HepG2 (cell line): ENCODE results near the gene CTSZ. TPM values are rescaled to one million over a fixed set of nuclear protein-coding genes. Genes with fewer than 3 reads are reported as not detected.
A peak's percentile ranks its signal among the peaks of the same experiment; 100 is the strongest.

ENCODE experiments used
- CCAR2 ChIP-seq: fragments of 200-400 bp; formaldehyde crosslinking; optimal IDR thresholded peaks from 2 replicates; pipeline ENCODE3; 2018; ENCODE audit warnings: low read depth, mild to moderate bottlenecking, low read length, moderate library complexity
- GABPB1 ChIP-seq: IDR thresholded peaks from 2 replicates; pipeline ENCODE4 v1.6.1; 2016; ENCODE audit warnings: mild to moderate bottlenecking, missing genetic modification reagents, moderate library complexity, missing compliant biosample characterization
- HMGXB4 ChIP-seq, 2 experiments: sonication (generic) in 1 of 2; formaldehyde crosslinking in 1 of 2; IDR thresholded peaks; 2 replicates each; pipeline versions ENCODE4 v1.4.0 to v1.6.1; 2018 to 2020; ENCODE audit warnings: missing genetic modification reagents in 2 of 2, borderline replicate concordance in 1 of 2, low read depth in 1 of 2, mild to moderate bottlenecking in 1 of 2, missing biosample characterization in 1 of 2
- MBNL3 ChIP-seq: fragments of 250-450 bp; sonication (Bioruptor Pico); conservative IDR thresholded peaks from 2 replicates; pipeline ENCODE4 v1.8.0; 2022; ENCODE audit warnings: mild to moderate bottlenecking, inconsistent platforms
- MYC ChIP-seq: sonication (generic); formaldehyde crosslinking; IDR thresholded peaks from 2 replicates; pipeline ENCODE4 v1.9.0; 2021; ENCODE audit warnings: missing genetic modification reagents, borderline replicate concordance
- NBN ChIP-seq: fragments of 450-650 bp; conservative IDR thresholded peaks from 2 replicates; pipeline ENCODE4 v1.6.1; 2017
- NFIC ChIP-seq: IDR thresholded peaks from 2 replicates; pipeline ENCODE4 v1.6.1; 2012; ENCODE audit warnings: mild to moderate bottlenecking, low read length, inconsistent platforms
- RFX1 ChIP-seq: fragments of 450-650 bp; IDR thresholded peaks from 2 replicates; pipeline ENCODE4 v1.6.1; 2017
- SAP130 ChIP-seq: IDR thresholded peaks from 2 replicates; pipeline ENCODE4 v1.6.1; 2016; ENCODE audit warnings: low read depth
- THAP11 ChIP-seq: IDR thresholded peaks from 2 replicates; pipeline ENCODE4 v1.6.1; 2016; ENCODE audit warnings: missing biosample characterization, missing genetic modification reagents
- UBTF ChIP-seq: sonication (generic); formaldehyde crosslinking; IDR thresholded peaks from 2 replicates; pipeline ENCODE4 v1.4.0; 2020; ENCODE audit warnings: mild to moderate bottlenecking, missing genetic modification reagents
- ZBTB46 ChIP-seq: sonication (generic); formaldehyde crosslinking; IDR thresholded peaks from 2 replicates; pipeline ENCODE4 v1.4.0; 2020; ENCODE audit warnings: mild to moderate bottlenecking, missing genetic modification reagents, borderline replicate concordance
- ZNF12 ChIP-seq: sonication (generic); formaldehyde crosslinking; IDR thresholded peaks from 2 replicates; pipeline ENCODE4 v1.5.0; 2020; ENCODE audit warnings: missing genetic modification reagents
- polyA plus RNA-seq, 8 experiments: library from polyadenylated mRNA; depleted of rRNA in 3 of 8; stranded (reverse) in 7 of 8; unstranded in 1 of 8; fragments of >200 nt; fragmentation: Illumina TruSeq in 4 of 8; extraction: Trizol in 4 of 8; gene quantifications; 2 replicates each; pipeline versions ENCODE4 v1.2.1 to v1.2.3, GENCODE V29; 2011 to 2016; ENCODE audit warnings: low read depth in 4 of 8, missing spikeins in 1 of 8, mixed read lengths in 1 of 8; ENCODE audit not compliant: insufficient read depth in 1 of 8
- total RNA-seq, 5 experiments: library from RNA; depleted of rRNA; stranded (reverse); fragments of >200 nt; fragmentation: Illumina TruSeq; extraction: Trizol; gene quantifications; 2 replicates each; pipeline ENCODE4 v1.2.3, GENCODE V29; 2016; ENCODE audit warnings: low read depth in 1 of 5

CTSZ gene
- total and polyA plus RNA-seq, 2 of the 13 experiments (the other 11 are each of a cell fraction or from before 2014, with no cell fraction given): 0.33 TPM; not detected in 1

- TF ChIP-seq NBN: no peak
- no peak for TF ChIP-seq MBNL3
- TF ChIP-seq HMGXB4 (CRISPR knock-in tag; IDR thresholded peaks at IDR 0.05; ENCODE audit: borderline replicate concordance in 1 of 2, low read depth in 1 of 2): peak in 1 of 2 experiments; percentile 10; a peak in 1 of 4 replicates
- no peak for TF ChIP-seq UBTF (CRISPR knock-in tag)
- no peak for TF ChIP-seq ZBTB46 (CRISPR knock-in tag)
- TF ChIP-seq ZNF12 (CRISPR knock-in tag): no peak
- peak; percentile 45; the same call in 1 of the 2 replicates for TF ChIP-seq GABPB1 (CRISPR knock-in tag)
- TF ChIP-seq NFIC: no peak
- TF ChIP-seq CCAR2: no peak
- TF ChIP-seq THAP11 (CRISPR knock-in tag): no peak
- no peak for TF ChIP-seq MYC
- no peak for TF ChIP-seq RFX1
- TF ChIP-seq SAP130 (CRISPR knock-in tag): no peak
Measured at GRCh38 chr20:59016795-59017492, 9.9 kb upstream of the CTSZ start (continued).
